ENCODE measurements around the gene PML.

- no peak for TF ChIP-seq CTCF (IDR thresholded peaks at IDR 0.05)
- no peak for TF ChIP-seq POLR2A (IDR thresholded peaks at IDR 0.05)
Measured at GRCh38 chr15:73988445-73988969, 6.0 kb upstream of the PML start.
